K562 (cell line): ENCODE measurements around the gene NRSN2. TPM values are rescaled to one million over a fixed set of nuclear protein-coding genes. Genes with fewer than 3 reads are reported as not detected.

ENCODE experiments used
- ATAC-seq: fragments of 200-7000 bp; cut with Tn5 transposase; 3 replicates; pipeline ENCODE4 v1.9.1; 2020; ENCODE audit warnings: moderate library complexity
- BruUV-seq: library from RNA; stranded (reverse); fragments of 400-500 nt; replicated peaks from 2 replicates; lab custom pipeline; 2021; lab: Mats Ljungman, UMichigan
- CTCF ChIA-PET: fragments of 300-600 bp; formaldehyde crosslinking; extraction: SDS; loops from one replicate; lab custom pipeline; 2021; ENCODE audit warnings: low intra/inter-chr PET ratio; lab: Yijun Ruan, JAX
- POLR2A ChIA-PET: fragments of 300-600, 350-650 bp; sonication (Branson Sonifier 250); formaldehyde crosslinking; extraction: SDS; loops from one replicate; lab custom pipeline; 2021; ENCODE audit warnings: antibody characterized with exemption, inconsistent platforms; lab: Yijun Ruan, JAX
- DNase-seq, 4 experiments: peaks; one replicate each; pipeline versions ENCODE4 v3.0.0 to v3.0.0-alpha.2; 2011 to 2018; ENCODE audit warnings: low spot score in 3 of 4, mixed read lengths in 3 of 4; ENCODE audit errors: extremely low read depth in 1 of 4
- FAIRE-seq: peaks from 2 replicates; lab custom pipeline; 2011; peaks lifted over from hg19 to GRCh38; lab: Jason Lieb, UNC
- H2AFZ ChIP-seq: 2 replicates; pipeline ENCODE4 v1.6.0; 2011; ENCODE audit warnings: low read depth, low read length, control low read depth, inconsistent platforms
- H3K27ac ChIP-seq: fragments of 200-600 bp; 3 replicates; pipeline ENCODE4 v1.8.0; 2011; ENCODE audit warnings: low read depth, mild to moderate bottlenecking, control low read depth, inconsistent platforms, low read length, moderate library complexity, mixed read lengths; ENCODE audit errors: extremely low read depth
- H3K27me3 ChIP-seq, 2 experiments: fragments of 300-600 bp in 1 of 2; 2 replicates in 1 of 2; 3 replicates in 1 of 2; pipeline versions ENCODE4 v1.6.0 to v1.8.0; 2011; ENCODE audit warnings: inconsistent platforms in 2 of 2, low read length in 2 of 2, mild to moderate bottlenecking in 1 of 2, mixed read lengths in 1 of 2, moderate library complexity in 1 of 2; ENCODE audit not compliant: control insufficient read depth in 2 of 2, insufficient read depth in 2 of 2
- H3K36me3 ChIP-seq: fragments of 300-600 bp; 3 replicates; pipeline ENCODE4 v1.8.0; 2011; ENCODE audit warnings: mild to moderate bottlenecking, low read length, inconsistent platforms; ENCODE audit not compliant: control insufficient read depth, insufficient read depth
- H3K4me1 ChIP-seq, 2 experiments: fragments of 200-600 bp in 1 of 2; replicated peaks in 1 of 2; 2 replicates in 1 of 2; 3 replicates in 1 of 2; pipeline versions ENCODE4 v1.5.1 to v1.8.0; 2011; ENCODE audit warnings: inconsistent platforms in 2 of 2, low read length in 2 of 2, mild to moderate bottlenecking in 1 of 2, mixed read lengths in 1 of 2, moderate library complexity in 1 of 2; ENCODE audit not compliant: control insufficient read depth in 2 of 2, insufficient read depth in 2 of 2
- H3K4me2 ChIP-seq: 2 replicates; pipeline ENCODE4 v1.6.1; 2011; ENCODE audit warnings: low read length, control low read depth, inconsistent platforms, mixed read lengths; ENCODE audit not compliant: insufficient read depth
- H3K4me3 ChIP-seq: fragments of 200-600 bp; sonication (generic), shearing (Covaris generic); 2 replicates; pipeline ENCODE4 v1.5.1; 2016; ENCODE audit warnings: control low read depth, inconsistent platforms
- H3K79me2 ChIP-seq: fragments of 200-600 bp; 3 replicates; pipeline ENCODE4 v1.8.0; 2011; ENCODE audit warnings: low read length, inconsistent platforms; ENCODE audit not compliant: control insufficient read depth, insufficient read depth
- H3K9ac ChIP-seq, 2 experiments: 2 replicates each; pipeline versions ENCODE4 v1.6.0 to v1.6.1; 2011; ENCODE audit warnings: low read depth in 2 of 2, low read length in 2 of 2, control low read depth in 1 of 2, inconsistent platforms in 1 of 2, mild to moderate bottlenecking in 1 of 2, mixed read lengths in 1 of 2; ENCODE audit not compliant: insufficient read depth in 1 of 2
- H3K9me1 ChIP-seq: one replicate; pipeline ENCODE4 v1.6.0; 2011; ENCODE audit warnings: inconsistent platforms, mild to moderate bottlenecking, low read length, moderate library complexity; ENCODE audit not compliant: control insufficient read depth, insufficient read depth
- H3K9me3 ChIP-seq: replicated peaks from 2 replicates; pipeline ENCODE4 v1.5.1; 2011; ENCODE audit warnings: low read depth, low read length, inconsistent platforms; ENCODE audit not compliant: control insufficient read depth, insufficient read depth
- H4K20me1 ChIP-seq: replicated peaks from 2 replicates; pipeline ENCODE4 v1.6.1; 2011; ENCODE audit warnings: low read length, inconsistent platforms, mixed read lengths; ENCODE audit not compliant: control insufficient read depth, insufficient read depth
- MCM3 ChIP-seq: fragments of 450-650 bp; IDR thresholded peaks from 2 replicates; pipeline ENCODE4 v1.6.1; 2016
- POLR2A ChIP-seq: fragments of 450-650 bp; conservative IDR thresholded peaks from 2 replicates; pipeline ENCODE4 v1.6.1; 2016
- POLR2H ChIP-seq: IDR thresholded peaks from 2 replicates; pipeline ENCODE4 v1.6.1; 2016; ENCODE audit warnings: missing genetic modification characterization, low read depth, mild to moderate bottlenecking, control low read depth, missing compliant biosample characterization, moderate library complexity
- RBFOX2 ChIP-seq: fragments of 200-400 bp; formaldehyde crosslinking; IDR thresholded peaks from 2 replicates; pipeline ENCODE4 v1.6.1; 2017; ENCODE audit warnings: low read depth, mild to moderate bottlenecking, low read length, moderate library complexity
- RERE ChIP-seq: sonication (generic); formaldehyde crosslinking; IDR thresholded peaks from 2 replicates; pipeline ENCODE4 v1.8.0; 2023; ENCODE audit warnings: missing genetic modification reagents, mild to moderate bottlenecking, borderline replicate concordance
- TRIM25 ChIP-seq: fragments of 450-650 bp; IDR thresholded peaks from 2 replicates; pipeline ENCODE4 v1.7.0; 2016; ENCODE audit warnings: borderline replicate concordance
- ZNF395 ChIP-seq: fragments of 200-800 bp; sonication (Bioruptor generic); IDR thresholded peaks from 2 replicates; pipeline ENCODE4 v1.6.1; 2017; ENCODE audit warnings: missing genetic modification characterization, missing compliant biosample characterization
- ZNF584 ChIP-seq: fragments of 200-800 bp; sonication (Bioruptor generic); IDR thresholded peaks from 2 replicates; pipeline ENCODE4 v1.6.1; 2016; ENCODE audit warnings: low read depth, mild to moderate bottlenecking, missing genetic modification characterization, missing compliant biosample characterization
- ZNF589 ChIP-seq: fragments of 200-800 bp; sonication (Bioruptor generic); IDR thresholded peaks from 2 replicates; pipeline ENCODE4 v1.6.1; 2016; ENCODE audit warnings: low read depth, missing genetic modification characterization, missing compliant biosample characterization
- ZNF766 ChIP-seq: fragments of 200-800 bp; sonication (Bioruptor generic); conservative IDR thresholded peaks from 2 replicates; pipeline ENCODE4 v1.6.1; 2016; ENCODE audit warnings: missing genetic modification characterization, missing compliant biosample characterization
- WGBS: fragments of 100-300 bp; shearing (Covaris generic); methylation state at CpG from one replicate; pipeline ENCODE4 v1.1.6; 2016; ENCODE audit warnings: low coverage, mixed read lengths; ENCODE audit not compliant: insufficient coverage; ENCODE audit errors: missing lambda C conversion rate; 5-methylcytosine and 5-hydroxymethylcytosine counted together
- in situ Hi-C: fragments of 300-500 bp; cut with MboI; formaldehyde crosslinking; loops from 4 replicates; pipeline ENCODE4 v1.15.0; 2018; ENCODE audit warnings: inconsistent platforms, mixed read lengths
- intact Hi-C: fragments of 100-400 bp; cut with micrococcal nuclease; formaldehyde crosslinking; loops from 2 replicates; pipeline ENCODE4 v1.14.2; 2022
- polyA plus RNA-seq, 8 experiments: library from polyadenylated mRNA; depleted of rRNA in 4 of 8; stranded (reverse) in 5 of 8; unstranded in 3 of 8; fragments of >200 nt; fragmentation: Nextera tagmentation in 2 of 8; fragmentation: Illumina TruSeq in 1 of 8; extraction: Ambion mirVana in 2 of 8; extraction: Trizol in 1 of 8; gene quantifications; 2 replicates each; pipeline versions ENCODE4 v1.2.1 to v1.2.3, GENCODE V29; 2011 to 2014; ENCODE audit warnings: inconsistent platforms in 1 of 8, missing spikeins in 1 of 8
- total RNA-seq, 7 experiments: library from RNA; depleted of rRNA in 6 of 7; stranded (reverse); fragments of >200 nt in 6 of 7; fragmentation: Illumina TruSeq in 2 of 7; extraction: Trizol in 2 of 7; gene quantifications; 2 replicates each; pipeline versions ENCODE4 v1.2.1 to v1.2.3, GENCODE V29; 2011 to 2021; ENCODE audit warnings: low replicate concordance in 1 of 7

The NRSN2 gene
- total and polyA plus RNA-seq, 9 of the 15 experiments (the other 6 are each of a cell fraction or from before 2014, with no cell fraction given), result 7.5 to 29.7 (median 11.1) TPM

- ChIA-PET CTCF (no interaction called here), POLR2A (interaction anchor here (2.0 kb wide), 1 partner anchor 13 kb away, joined by 9 read pairs; the partner anchor contains the start of gene TRIB3)
- BruUV-seq, result no TSS peak
- Histone ChIP-seq H3K27ac (peak overlapping the region; percentile 35; the same call in 1 of the 3 replicates), H3K4me3 (no peak overlapping the region), H3K27me3 (no peaks in the 10 kb centered on the region), H4K20me1 (no peaks in the 10 kb centered on the region), H3K4me2 (no peak overlapping the region), H3K79me2 (no peaks in the 10 kb centered on the region), H3K9me3 (no peaks in the 10 kb centered on the region), H3K4me1 (peaks cover 56 to 70% of the 10 kb centered on the region in 2 experiments), H3K9me1 (no peaks in the 10 kb centered on the region), H3K9ac (peak overlapping the region in 1 of 2 experiments; percentile 27; a peak in 1 of 4 replicates), H3K36me3 (no peaks in the 10 kb centered on the region), H2AFZ (0 out of 2 replicates have a peak overlapping the region, but pooled peaks have one; percentile 33)
- in situ Hi-C loops, result no loop called here
- FAIRE-seq, result no peak
- intact Hi-C loops, result no loop called here
- no peak for TF ChIP-seq TRIM25
- TF ChIP-seq ZNF584, result peak; percentile 64; the same call in 1 of the 2 replicates
- peak; percentile 44 for TF ChIP-seq POLR2H (tag)
- TF ChIP-seq RERE (CRISPR knock-in tag), result no peak
- 0 out of 2 replicates have a peak, but pooled peaks have one; percentile 24 for TF ChIP-seq ZNF395 (CRISPR knock-in tag)
- TF ChIP-seq POLR2A, result 0 out of 2 replicates have a peak, but pooled peaks have one; percentile 30
- TF ChIP-seq ZNF589 (CRISPR knock-in tag), result peak; percentile 0; the same call in 1 of the 2 replicates
- TF ChIP-seq RBFOX2, result 0 out of 2 replicates have a peak, but pooled peaks have one; percentile 30
- TF ChIP-seq ZNF766 (CRISPR knock-in tag), result peak; percentile 21; the same call in 1 of the 2 replicates
- TF ChIP-seq MCM3, result no peak
- ATAC-seq, result no peak
- 57% methylated on average over 8 of the region's 8 CpGs for WGBS
- no peak for DNase-seq
Observed at GRCh38 chr20:367486-367887, 20.6 kb downstream of the NRSN2 start.
